ENCODE data around the gene ALS2CL. TPM values are rescaled to one million over a fixed set of nuclear protein-coding genes. Genes with fewer than 3 reads are reported as not detected.

Gene ALS2CL
- total and polyA plus RNA-seq, 12 donors = 15.6 to 102 (median 21.6) TPM

GRCh38 chr3:46655271-46655670 is 38.2 kb downstream of the ALS2CL start:
- DNase-seq (no peak), ATAC-seq (no peak)
- no peaks in the 10 kb centered on the region for H3K36me3 ChIP-seq
- no peak overlapping the region for H3K4me3 ChIP-seq
- intact Hi-C loops (cut with DNase I) = no loop called here
- peaks cover 0 to 6% (median 4%) of the 10 kb centered on the region in 9 donors for H3K4me1 ChIP-seq
- no peaks in the 10 kb centered on the region for H3K27me3 ChIP-seq
- H3K9me3 ChIP-seq = peaks cover 0 to 17% (median 3%) of the 10 kb centered on the region in 11 donors
- TF ChIP-seq CTCF (IDR thresholded peaks at IDR 0.05) = no peak
- WGBS, 2 donors = 62 to 65% methylated on average over 6 of the region's 6 CpGs
- H3K27ac ChIP-seq = no peak overlapping the region

GRCh38 chr3:46651084-46651483 is 42.4 kb downstream of the ALS2CL start:
- Histone ChIP-seq H3K4me3 (no peak overlapping the region), H3K9me3 (peaks cover 0 to 17% (median 3%) of the 10 kb centered on the region in 11 donors), H3K27me3 (no peaks in the 10 kb centered on the region), H3K4me1 (peaks cover 0 to 4% (median 0%) of the 10 kb centered on the region in 9 donors), H3K27ac (no peak overlapping the region), H3K36me3 (no peaks in the 10 kb centered on the region)
- DNase-seq = no peak
- no peak for ATAC-seq
- intact Hi-C loops (cut with DNase I) = no loop called here
- WGBS, 2 donors = 59 to 71% methylated on average over 1 of the region's 1 CpG
- no peak for TF ChIP-seq CTCF (IDR thresholded peaks at IDR 0.05)

- Histone ChIP-seq H3K27ac (no peak overlapping the region), H3K27me3 (peaks cover 0 to 7% (median 0%) of the 10 kb centered on the region in 7 donors), H3K4me1 (peaks cover 0 to 4% (median 0%) of the 10 kb centered on the region in 9 donors), H3K4me3 (no peak overlapping the region), H3K9me3 (peaks cover 0 to 17% (median 3%) of the 10 kb centered on the region in 11 donors), H3K36me3 (no peaks in the 10 kb centered on the region)
- 86 to 89% methylated on average over 3 of the region's 3 CpGs for WGBS, 2 donors
- no peak for DNase-seq
- TF ChIP-seq CTCF (IDR thresholded peaks at IDR 0.05) = no peak
- intact Hi-C loops (cut with DNase I) = no loop called here
- ATAC-seq = no peak
Observed at GRCh38 chr3:46649436-46649835, 44.0 kb downstream of the ALS2CL start.

- no peak for DNase-seq
- ATAC-seq = no peak
- 94 to 97% methylated on average over 2 of the region's 2 CpGs for WGBS, 2 donors
- Histone ChIP-seq H3K4me1 (peaks cover 0 to 4% (median 0%) of the 10 kb centered on the region in 9 donors), H3K36me3 (no peaks in the 10 kb centered on the region), H3K27me3 (peaks cover 0 to 7% (median 0%) of the 10 kb centered on the region in 7 donors), H3K27ac (no peak overlapping the region), H3K4me3 (no peak overlapping the region), H3K9me3 (peaks cover 0 to 17% (median 3%) of the 10 kb centered on the region in 11 donors)
- intact Hi-C loops (cut with DNase I) = no loop called here
- no peak for TF ChIP-seq CTCF (IDR thresholded peaks at IDR 0.05)
Observed at GRCh38 chr3:46648096-46648495, 45.4 kb downstream of the ALS2CL start.

Measured in heart right ventricle (tissue), 16 donors.